Panc1 (cell line): Measurements from ENCODE around the gene PAQR4.

ENCODE experiments used
- CTCF ChIP-seq: fragments of 450-650 bp; IDR thresholded peaks from 2 replicates; pipeline ENCODE4 v1.5.1; 2017; ENCODE audit warnings: mild to moderate bottlenecking
- POLR2AphosphoS5 ChIP-seq: IDR thresholded peaks from 2 replicates; pipeline ENCODE4 v1.6.1; 2012; ENCODE audit warnings: mild to moderate bottlenecking, low read depth, low read length, moderate library complexity
- REST ChIP-seq, 2 experiments: IDR thresholded peaks; 2 replicates each; pipeline ENCODE4 v1.6.1; 2011 to 2012; ENCODE audit warnings: low read depth in 2 of 2, control low read depth in 1 of 2, low read length in 1 of 2, mild to moderate bottlenecking in 1 of 2, moderate library complexity in 1 of 2; ENCODE audit not compliant: insufficient read depth in 1 of 2
- TCF7L2 ChIP-seq: IDR thresholded peaks from 2 replicates; pipeline ENCODE4 v1.6.1; 2011; ENCODE audit warnings: mild to moderate bottlenecking, low read depth, low read length, inconsistent platforms

GRCh38 chr16:2949705-2950352 is 19.3 kb upstream of the PAQR4 start:
- no peak for TF ChIP-seq CTCF
- no peak for TF ChIP-seq POLR2AphosphoS5
- no peak for TF ChIP-seq REST (IDR thresholded peaks at IDR 0.05; ENCODE audit: insufficient read depth in 1 of 2, low read depth in 2 of 2, low read length in 1 of 2)
- TF ChIP-seq TCF7L2: no peak
